ENCODE measurements around the gene TRH. TPM values are rescaled to one million over a fixed set of nuclear protein-coding genes. Genes with fewer than 3 reads are reported as not detected.

TRH gene
- total RNA-seq, 6 experiments from 2014 or later = not detected

GRCh38 chr3:129979905-129980304 lies 5.4 kb downstream of the TRH start:
- no peaks in the 10 kb centered on the region for H3K36me3 Mint-ChIP-seq (ENCODE audit: low read depth)
- TF ChIP-seq, protein P1, sequence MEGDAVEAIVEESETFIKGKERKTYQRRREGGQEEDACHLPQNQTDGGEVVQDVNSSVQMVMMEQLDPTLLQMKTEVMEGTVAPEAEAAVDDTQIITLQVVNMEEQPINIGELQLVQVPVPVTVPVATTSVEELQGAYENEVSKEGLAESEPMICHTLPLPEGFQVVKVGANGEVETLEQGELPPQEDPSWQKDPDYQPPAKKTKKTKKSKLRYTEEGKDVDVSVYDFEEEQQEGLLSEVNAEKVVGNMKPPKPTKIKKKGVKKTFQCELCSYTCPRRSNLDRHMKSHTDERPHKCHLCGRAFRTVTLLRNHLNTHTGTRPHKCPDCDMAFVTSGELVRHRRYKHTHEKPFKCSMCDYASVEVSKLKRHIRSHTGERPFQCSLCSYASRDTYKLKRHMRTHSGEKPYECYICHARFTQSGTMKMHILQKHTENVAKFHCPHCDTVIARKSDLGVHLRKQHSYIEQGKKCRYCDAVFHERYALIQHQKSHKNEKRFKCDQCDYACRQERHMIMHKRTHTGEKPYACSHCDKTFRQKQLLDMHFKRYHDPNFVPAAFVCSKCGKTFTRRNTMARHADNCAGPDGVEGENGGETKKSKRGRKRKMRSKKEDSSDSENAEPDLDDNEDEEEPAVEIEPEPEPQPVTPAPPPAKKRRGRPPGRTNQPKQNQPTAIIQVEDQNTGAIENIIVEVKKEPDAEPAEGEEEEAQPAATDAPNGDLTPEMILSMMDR (IDR thresholded peaks at IDR 0.05) = no peak

DNA sequence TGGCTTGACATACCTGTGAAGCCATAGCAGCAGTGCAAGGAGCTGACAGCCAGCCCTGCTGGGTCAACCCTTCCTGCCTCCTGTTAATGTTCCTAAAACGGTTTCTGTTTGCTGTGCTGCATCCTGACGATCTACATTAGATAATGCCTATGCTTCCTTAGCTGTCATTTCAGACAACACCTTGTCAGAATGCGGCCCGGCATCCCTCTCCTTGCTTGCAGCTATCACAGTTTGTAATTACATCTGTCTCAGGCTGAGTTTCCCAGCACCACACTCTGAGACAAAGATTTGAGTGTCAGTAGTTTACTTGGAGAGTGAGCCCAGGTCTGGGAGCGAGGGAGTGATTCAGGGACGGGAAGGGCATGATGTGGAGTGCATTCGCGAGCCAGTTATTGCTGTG lies 9.0 kb downstream of the TRH start:
- Mint-ChIP-seq H3K9me3 (no peaks in the 10 kb centered on the region), H3K36me3 (ENCODE audit: low read depth) (no peaks in the 10 kb centered on the region)

More at GRCh38 chr3:129979905-129980304, 5.4 kb downstream of the TRH start:
- no peak overlapping the region for H3K27ac Mint-ChIP-seq
- H3K9me3 Mint-ChIP-seq = no peaks in the 10 kb centered on the region
- peaks cover 67% of the 10 kb centered on the region for H3K27me3 Mint-ChIP-seq (ENCODE audit: insufficient read depth)
- H3K4me3 Mint-ChIP-seq = no peak overlapping the region
- H3K4me1 Mint-ChIP-seq (ENCODE audit: low read depth) = no peaks in the 10 kb centered on the region
- DNase-seq = no peak

DNA sequence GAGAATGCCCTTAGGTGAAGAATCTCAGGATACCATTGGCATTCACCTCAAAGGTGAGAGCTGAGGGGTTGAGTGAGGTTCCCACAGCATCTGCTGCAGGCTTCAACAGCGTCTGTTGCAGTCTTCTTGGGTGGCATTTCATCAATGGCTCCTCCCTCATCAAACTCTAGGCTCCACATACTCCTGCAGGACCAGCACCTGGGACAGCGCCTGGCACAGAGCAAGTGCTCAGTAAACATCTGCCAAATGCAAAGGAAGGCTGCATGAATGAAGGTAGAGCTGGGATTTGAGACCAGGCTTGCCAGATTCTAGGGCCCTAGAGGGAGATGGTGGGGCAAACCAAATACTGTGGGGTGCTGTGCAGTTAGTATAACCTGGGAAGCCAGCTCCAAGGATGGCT lies 9.6 kb downstream of the TRH start:
- peak; percentile 10 for DNase-seq
- H3K27ac Mint-ChIP-seq = no peak overlapping the region
- H3K27me3 Mint-ChIP-seq (ENCODE audit: insufficient read depth) = peaks cover 43% of the 10 kb centered on the region
- H3K4me3 Mint-ChIP-seq = no peak overlapping the region
- H3K36me3 Mint-ChIP-seq (ENCODE audit: low read depth) = no peaks in the 10 kb centered on the region
- H3K4me1 Mint-ChIP-seq (ENCODE audit: low read depth) = no peaks in the 10 kb centered on the region
- TF ChIP-seq, protein P1 (IDR thresholded peaks at IDR 0.05) = no peak
- no peaks in the 10 kb centered on the region for H3K9me3 Mint-ChIP-seq

More for the DNA sequence above, 9.0 kb downstream of the TRH start:
- H3K4me3 Mint-ChIP-seq = no peak overlapping the region
- H3K27ac Mint-ChIP-seq = no peak overlapping the region
- peaks cover 47% of the 10 kb centered on the region for H3K27me3 Mint-ChIP-seq (ENCODE audit: insufficient read depth)
- no peak for DNase-seq
- no peaks in the 10 kb centered on the region for H3K4me1 Mint-ChIP-seq (ENCODE audit: low read depth)
- TF ChIP-seq, protein P1 (IDR thresholded peaks at IDR 0.05) = no peak

- Mint-ChIP-seq H3K4me1 (ENCODE audit: low read depth) (no peaks in the 10 kb centered on the region), H3K9me3 (no peaks in the 10 kb centered on the region), H3K27me3 (ENCODE audit: insufficient read depth) (peaks cover 41% of the 10 kb centered on the region), H3K27ac (no peak overlapping the region), H3K36me3 (ENCODE audit: low read depth) (no peaks in the 10 kb centered on the region), H3K4me3 (no peak overlapping the region)
- TF ChIP-seq, protein P1 (IDR thresholded peaks at IDR 0.05) = no peak
- DNase-seq = no peak
These were observed 10.6 kb downstream of the TRH start for GRCh38 chr3:129985113-129985512.

DNA sequence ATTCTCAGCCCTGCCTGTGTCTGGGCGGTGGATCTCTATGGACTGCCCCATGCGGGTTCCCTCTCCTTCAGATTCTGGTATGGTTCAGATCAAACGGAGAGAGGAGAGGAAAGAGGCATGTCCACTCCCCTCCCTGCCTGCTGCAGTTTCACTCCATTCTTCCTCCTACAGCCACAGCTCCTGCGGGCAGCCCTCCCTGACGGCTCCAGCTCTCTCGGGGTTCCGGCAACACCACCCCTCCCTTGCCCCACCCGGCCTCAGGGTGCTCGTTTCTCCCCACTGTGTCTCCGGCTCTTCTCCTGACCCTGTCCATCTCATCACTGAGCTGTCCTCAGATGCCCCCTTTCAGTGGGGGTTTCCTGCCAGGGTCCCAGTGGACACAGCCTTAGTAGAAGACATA lies 13.9 kb downstream of the TRH start:
- H3K36me3 Mint-ChIP-seq (ENCODE audit: low read depth) = no peaks in the 10 kb centered on the region; the same call in 1 of the 2 replicates
- H3K4me1 Mint-ChIP-seq (ENCODE audit: low read depth) = no peaks in the 10 kb centered on the region
- DNase-seq = no peak
- H3K27me3 Mint-ChIP-seq (ENCODE audit: insufficient read depth) = peaks cover 35% of the 10 kb centered on the region
- no peak overlapping the region for H3K4me3 Mint-ChIP-seq
- no peak overlapping the region for H3K27ac Mint-ChIP-seq
- H3K9me3 Mint-ChIP-seq = no peaks in the 10 kb centered on the region
- TF ChIP-seq, protein P1 (IDR thresholded peaks at IDR 0.05) = no peak

DNA sequence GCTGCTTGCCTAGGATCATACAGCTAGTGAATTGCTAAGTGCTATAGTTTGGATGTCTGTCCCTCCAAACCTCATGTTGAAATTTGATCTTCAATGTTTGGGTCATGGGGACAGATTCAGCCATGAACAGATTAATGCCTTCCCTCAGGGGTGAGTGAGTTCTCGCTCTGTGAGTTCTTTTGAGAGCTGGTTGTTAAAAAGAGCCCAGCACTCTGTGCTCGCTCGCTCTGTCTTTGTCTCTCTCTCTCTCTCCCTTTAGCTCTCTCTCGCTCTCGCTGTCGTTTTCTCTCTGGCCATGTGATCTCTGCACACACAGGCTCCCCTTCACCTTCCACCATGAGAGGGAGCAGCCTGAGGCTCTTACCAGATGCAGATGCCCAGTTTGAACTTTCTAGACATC lies 14.9 kb downstream of the TRH start:
- Mint-ChIP-seq H3K36me3 (ENCODE audit: low read depth) (no peaks in the 10 kb centered on the region; the same call in 1 of the 2 replicates), H3K4me1 (ENCODE audit: low read depth) (no peaks in the 10 kb centered on the region), H3K27me3 (ENCODE audit: insufficient read depth) (peaks cover 39% of the 10 kb centered on the region), H3K9me3 (no peaks in the 10 kb centered on the region), H3K27ac (no peak overlapping the region), H3K4me3 (no peak overlapping the region)
- DNase-seq = no peak
- TF ChIP-seq, protein P1 (IDR thresholded peaks at IDR 0.05) = no peak
